ENCODE measurements around the gene MAP7.

DNA sequence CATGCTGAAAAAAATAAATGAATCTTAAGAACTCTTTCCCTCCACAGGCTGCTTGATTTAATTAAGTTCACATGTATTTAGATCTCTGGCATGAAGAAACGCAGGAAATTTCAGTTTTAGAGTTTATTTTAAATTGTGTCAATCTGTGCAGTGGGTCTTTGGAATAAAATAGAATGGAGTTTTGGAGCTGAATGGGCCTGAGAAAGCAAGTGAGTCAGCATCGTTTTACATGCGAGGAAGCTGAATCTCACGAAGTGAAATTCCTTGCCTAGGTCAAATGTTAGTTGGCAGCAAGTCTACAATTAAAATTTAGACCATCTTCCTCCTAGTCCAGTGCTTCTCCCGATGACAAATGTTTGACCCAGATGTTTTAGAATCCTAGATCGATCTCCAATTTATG, 22.4 kb downstream of the MAP7 start:
- TF ChIP-seq, protein P1, sequence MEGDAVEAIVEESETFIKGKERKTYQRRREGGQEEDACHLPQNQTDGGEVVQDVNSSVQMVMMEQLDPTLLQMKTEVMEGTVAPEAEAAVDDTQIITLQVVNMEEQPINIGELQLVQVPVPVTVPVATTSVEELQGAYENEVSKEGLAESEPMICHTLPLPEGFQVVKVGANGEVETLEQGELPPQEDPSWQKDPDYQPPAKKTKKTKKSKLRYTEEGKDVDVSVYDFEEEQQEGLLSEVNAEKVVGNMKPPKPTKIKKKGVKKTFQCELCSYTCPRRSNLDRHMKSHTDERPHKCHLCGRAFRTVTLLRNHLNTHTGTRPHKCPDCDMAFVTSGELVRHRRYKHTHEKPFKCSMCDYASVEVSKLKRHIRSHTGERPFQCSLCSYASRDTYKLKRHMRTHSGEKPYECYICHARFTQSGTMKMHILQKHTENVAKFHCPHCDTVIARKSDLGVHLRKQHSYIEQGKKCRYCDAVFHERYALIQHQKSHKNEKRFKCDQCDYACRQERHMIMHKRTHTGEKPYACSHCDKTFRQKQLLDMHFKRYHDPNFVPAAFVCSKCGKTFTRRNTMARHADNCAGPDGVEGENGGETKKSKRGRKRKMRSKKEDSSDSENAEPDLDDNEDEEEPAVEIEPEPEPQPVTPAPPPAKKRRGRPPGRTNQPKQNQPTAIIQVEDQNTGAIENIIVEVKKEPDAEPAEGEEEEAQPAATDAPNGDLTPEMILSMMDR (IDR thresholded peaks at IDR 0.05; ENCODE audit: poor library complexity, severe bottlenecking): no peak
- TF ChIP-seq EP300 (conservative IDR thresholded peaks at IDR 0.05; ENCODE audit: poor library complexity, severe bottlenecking) (no peak), TAF1 (IDR thresholded peaks at IDR 0.05; ENCODE audit: low read depth) (no peak)

Data from neural cell (in vitro differentiated cells).